Activated T-cell treated with anti-CD3 and anti-CD28 coated beads for 4 hours (primary cell): ENCODE data around the gene TTC28.

Experiments used
- DNase-seq: peaks from one replicate; pipeline ENCODE4 v3.0.0-alpha.2; 2020

Gene TTC28

DNA sequence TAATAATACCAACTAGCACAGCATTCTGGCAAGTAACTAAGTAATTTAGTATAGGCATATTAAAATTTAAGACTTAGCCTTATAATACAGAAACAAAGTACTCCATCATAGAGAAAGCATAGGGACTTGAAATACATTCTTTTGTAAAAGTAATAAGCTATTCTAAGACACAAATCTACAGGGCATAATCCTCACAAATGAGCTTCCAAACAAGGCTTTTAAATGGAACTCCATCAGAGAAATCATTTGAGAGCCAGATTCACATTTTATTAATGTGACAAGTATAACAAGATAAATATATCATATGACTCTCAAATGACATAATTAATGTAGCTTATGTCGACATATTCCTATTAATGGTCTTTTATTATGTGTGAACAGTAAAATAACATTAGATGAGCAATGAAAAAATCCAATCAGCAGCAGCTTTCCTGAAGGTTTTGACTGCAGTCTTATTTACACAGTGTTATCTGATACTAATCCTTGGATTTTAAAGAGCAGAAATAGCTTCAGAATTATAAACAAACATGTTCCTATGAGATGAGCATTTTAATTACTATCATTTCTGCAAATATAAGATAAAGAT, 241.4 kb downstream of the TTC28 start:
- no peak for DNase-seq

DNA sequence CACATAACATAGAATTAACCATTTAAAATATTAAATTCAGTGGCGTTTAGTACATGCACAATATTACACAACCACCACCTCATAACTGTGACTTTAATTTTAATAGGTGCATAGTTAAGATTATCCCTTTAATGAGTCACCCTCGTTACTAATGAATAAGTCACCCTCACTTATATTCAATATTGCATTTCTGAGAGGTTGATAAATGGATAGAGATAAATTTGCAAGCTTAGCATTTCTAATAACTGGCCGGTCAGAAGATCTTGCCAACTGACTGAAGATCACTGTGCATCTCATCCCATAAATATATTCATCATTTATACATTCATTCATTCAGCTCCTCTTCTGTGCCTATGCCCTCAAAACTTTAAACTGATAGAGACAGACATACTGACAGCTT, 243.7 kb downstream of the TTC28 start:
- no peak for DNase-seq

DNA sequence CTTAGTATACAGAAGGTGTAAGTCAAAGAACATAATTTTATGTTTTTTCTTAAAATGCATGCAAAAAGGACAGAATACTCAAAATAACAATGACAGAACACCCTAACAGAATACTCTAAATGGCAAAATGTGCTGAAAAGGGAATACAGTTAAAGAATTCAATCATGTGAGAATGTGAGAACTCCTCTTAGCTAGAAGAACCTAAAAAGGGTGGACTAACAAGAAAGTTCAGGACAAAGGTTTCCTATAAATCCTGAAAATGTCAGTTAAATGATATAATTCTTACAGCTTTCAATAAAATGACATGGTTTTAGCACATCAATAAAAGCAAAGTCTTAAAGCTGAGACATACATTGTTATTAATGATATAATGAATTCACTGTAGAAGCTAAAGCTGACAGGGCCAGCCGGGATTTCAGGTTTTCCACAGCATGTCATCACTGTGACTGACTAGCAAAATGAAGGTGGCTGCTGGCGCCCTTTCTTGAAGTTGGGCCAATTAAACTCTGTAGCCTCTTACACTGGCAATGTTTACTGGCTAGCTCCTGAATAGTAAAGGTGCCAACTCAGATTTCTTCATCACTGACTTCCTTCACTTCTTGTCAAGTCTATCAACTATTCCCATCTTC, 244.4 kb downstream of the TTC28 start:
- no peak for DNase-seq

DNA sequence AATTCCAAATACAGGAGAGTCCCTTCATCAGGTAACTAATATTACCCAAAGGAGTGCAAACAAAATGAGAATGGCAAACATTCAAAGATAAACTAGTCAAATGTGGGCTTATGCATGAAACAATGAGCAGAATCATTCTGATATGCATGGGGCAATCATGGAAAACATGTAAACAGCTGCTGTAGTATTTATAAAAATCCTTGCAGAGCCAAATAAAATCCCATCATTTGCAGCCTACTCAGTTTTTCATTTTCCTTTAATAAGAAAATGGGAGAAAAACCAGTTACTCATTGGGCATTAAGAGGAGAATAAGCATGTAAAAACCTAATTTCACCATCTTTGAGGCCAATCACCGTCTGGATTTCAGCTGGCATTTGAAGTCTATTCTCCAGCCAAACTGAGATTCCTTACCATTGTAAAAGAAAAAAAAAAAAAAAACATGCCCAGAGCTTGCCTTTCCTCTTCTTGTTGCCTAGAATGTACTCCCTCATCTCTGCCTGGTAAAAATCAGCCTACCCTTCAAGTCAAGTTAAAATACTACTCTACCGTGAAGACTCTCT, 249.1 kb downstream of the TTC28 start:
- DNase-seq = no peak

DNA sequence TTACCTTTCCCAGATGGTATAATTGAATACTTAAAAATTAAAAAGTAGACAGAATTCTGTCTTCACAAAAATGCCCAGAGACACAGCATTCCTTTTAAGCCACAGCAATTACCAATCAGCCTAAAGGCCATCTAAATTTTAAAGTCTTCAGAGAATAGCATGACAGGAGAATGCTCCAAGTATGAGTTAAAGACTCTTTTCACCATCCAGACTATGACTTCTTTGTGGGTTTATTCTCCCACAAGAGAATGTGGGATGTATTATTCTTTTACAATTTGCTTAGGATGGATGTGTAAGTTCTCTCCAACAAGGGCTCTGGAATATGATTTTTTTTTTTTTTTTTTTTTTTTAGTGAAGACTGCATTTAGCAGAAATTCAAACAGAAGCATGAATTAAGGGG, 249.9 kb downstream of the TTC28 start:
- no peak for DNase-seq

DNA sequence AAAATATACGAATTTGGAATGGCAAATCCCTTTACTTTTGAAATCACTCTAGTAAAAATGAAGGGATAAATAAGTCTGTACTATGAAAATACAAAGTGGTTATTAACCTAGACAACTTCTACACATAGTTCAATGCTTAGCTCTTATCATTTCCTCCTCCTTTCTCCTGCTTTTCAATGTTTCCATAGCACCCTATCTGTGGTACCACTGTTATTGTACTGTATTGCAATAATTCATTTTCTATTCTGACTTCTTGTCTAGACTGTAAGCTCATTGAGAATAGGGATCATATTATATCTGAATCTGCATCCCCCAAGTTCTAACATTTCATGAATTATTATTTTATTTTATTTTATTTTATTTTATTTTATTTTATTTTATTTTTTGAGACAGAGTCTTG, 251.4 kb downstream of the TTC28 start:
- no peak for DNase-seq

DNA sequence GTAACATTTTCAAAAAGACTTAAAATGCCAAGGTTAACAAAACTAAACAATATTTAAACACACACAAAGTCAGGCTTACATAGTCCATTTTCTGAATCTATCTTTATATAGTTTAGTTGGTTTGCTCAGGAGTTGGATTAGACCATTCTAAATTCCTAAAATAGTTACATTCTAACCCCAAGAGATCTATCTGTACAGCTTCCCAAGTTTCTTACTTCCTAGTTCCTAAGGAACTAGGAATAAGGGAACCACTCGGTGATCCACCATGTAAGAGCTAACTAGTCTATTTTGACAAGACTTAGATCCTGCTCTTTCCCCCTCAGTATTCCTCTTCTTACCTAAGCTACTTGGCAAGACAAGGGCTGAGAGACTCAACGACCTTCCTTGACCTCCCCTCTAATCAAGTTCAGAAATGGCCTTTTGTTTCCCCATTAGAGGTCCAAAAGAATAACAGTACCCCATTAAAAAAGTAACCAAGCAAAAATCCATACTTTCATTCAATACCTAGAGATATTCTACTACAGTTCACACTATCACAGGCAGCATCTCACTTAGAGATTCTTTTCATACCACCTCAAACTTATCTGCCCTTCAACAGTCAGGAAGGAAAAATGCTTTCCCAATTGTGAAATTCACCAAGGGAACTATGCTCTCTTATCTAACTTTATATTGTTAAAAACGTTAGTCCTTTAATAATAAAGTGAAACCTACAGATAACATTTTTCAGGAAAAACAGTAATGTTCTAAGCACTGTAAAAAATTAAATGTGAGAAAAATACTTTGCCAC, 253.1 kb downstream of the TTC28 start:
- no peak for DNase-seq

DNA sequence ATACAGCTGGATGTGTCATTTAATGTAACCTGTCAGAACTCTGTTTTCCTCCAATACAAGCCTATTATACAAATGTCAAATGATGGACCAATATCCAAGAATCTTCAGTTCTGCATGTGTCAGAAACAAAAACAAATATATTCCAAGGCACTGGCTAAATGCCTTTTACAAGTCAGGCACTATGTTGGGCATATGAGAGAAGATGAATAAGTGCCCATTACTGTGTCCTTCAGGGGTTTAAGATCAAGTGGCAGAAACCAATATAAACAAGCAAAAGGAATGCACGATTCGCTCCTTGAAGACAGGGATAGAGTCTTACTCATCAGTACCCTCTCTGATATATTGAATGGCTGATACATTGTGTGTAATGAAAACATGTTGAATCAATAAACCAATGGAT, 254.4 kb downstream of the TTC28 start:
- DNase-seq = no peak

DNA sequence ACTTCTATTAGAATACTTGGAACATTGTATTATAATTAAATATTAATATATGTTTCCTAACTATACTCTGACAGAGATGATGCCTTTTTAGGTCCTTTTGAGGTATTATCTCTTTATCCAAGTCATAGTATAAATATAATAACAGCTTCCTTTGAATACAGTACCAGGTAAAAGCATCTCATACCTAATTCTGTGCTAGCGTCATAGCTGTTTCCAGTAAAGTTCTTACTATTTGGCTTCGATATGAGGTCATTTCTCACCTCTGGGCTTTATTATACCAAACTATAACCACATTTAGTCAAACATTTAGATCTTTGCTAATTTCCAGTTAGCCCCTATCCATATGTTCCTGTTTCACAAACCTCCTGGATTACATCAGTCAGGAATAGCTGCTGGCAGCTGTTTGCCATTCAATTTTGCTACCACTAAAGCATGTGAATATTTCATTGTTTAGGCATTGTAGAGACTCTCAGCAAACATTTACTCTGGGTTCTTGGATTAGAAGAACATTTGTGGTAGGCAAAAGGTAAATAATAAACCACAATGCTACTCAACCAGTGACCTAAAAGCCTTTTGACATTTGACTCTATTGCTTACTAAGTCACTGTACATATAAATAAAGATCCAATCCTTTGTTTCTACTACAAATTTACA, 255.1 kb downstream of the TTC28 start:
- no peak for DNase-seq

DNA sequence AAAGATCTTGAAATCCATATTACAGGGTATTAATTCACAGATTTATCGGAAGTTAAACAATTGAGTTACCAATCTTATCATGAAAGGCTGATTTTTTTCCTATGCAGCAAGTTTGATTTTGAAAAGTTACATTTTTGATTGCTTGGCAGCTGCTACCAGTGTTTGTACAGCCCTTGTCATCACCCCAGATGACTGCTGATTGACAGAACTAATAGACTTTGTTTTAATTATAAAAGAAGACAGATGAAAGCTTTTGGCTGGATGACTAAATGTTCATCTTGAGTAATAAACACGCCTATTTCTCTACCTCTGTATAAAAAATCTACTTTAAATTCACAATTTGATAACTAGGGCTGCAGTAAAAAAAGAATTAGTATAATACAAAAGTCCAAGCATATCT, 259.7 kb downstream of the TTC28 start:
- no peak for DNase-seq

DNA sequence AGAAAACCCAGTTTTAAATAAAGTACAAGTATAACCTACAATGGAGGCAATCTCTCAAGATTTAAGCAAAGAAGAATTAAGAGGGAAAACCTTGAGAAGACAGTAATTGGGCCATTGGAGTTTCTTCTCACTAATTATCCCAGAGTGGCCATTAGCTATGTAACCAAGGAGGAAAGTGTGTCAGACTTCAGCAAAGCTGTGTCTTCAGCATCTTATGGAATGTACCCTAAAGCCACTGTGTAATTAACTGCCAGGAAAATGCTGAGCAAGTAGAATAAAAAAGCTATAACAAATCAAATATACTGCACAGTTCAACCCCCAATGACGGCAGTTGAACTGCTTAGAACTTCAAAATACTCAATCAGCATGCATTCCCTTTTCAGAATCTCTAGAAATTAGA, 261.6 kb downstream of the TTC28 start:
- DNase-seq = no peak

DNA sequence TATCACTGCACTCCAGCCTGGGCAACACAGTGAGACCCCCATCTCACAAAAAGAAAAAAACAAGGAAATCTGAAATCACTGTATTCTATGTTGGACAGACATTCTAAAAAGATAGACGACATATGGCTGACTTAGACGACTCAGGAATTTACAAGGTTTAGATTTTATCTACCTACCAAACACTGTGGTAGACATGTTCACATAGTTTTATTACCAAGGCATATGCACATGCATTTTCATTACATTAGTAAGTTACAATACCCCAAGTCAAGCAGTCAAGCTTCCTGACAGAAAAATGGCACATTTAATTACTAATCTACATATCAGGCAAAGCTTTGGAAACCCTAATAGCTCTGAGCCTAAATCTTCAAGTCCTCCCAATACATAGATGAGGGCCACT, 262.2 kb downstream of the TTC28 start:
- no peak for DNase-seq

DNA sequence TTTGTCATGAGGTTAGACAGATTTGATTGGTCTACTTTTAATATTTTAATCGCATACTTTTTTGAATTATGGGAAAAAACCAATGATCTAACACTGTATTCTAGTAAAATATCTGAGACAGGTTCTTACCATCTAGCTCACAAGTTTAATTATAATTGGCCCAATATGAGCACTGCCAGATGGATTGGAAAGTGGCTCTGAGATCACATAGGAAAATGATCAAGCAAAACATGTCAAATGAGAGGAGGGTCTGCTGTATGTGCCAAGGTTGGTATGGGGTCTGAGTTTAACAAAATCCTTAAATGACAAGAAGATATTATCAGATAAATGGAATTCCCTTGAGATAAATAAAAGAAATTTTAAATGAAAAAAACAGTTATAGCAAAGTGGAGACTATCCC, 264.7 kb downstream of the TTC28 start:
- no peak for DNase-seq

DNA sequence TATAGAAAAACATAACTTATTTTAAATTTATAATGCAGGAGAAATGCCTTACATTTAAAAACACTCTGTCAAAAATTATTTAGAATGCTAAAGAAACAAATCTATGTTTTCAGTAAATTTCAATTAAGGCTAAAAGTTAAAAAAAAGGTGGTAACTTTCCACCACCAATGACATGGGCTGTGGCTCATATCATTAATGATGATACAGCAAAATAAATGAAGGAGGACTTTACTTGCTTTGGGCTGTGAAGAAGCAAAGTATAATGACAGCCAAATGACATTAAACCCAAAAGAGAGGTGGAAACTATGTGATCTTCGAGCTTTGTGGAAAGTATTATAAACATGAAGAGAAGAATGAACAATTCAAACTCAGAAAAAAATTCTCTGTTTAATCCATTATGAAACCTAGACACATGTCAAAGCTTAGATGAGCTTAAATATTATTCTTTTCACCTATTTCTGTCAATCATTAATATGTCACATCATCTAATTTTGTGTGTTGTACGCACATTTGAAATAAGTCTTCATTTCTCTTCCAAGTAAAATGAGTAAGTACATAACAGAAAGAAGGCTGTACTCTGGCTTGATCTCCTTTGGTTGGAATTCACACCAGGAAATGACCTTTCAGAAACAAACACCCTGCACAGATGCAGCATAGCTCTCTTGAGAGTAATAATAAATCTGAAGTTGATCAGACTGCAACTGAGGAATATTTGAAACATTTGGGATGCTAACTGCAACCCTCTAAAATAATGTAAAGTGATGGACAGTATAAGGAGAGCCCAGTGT, 265.8 kb downstream of the TTC28 start:
- no peak for DNase-seq

DNA sequence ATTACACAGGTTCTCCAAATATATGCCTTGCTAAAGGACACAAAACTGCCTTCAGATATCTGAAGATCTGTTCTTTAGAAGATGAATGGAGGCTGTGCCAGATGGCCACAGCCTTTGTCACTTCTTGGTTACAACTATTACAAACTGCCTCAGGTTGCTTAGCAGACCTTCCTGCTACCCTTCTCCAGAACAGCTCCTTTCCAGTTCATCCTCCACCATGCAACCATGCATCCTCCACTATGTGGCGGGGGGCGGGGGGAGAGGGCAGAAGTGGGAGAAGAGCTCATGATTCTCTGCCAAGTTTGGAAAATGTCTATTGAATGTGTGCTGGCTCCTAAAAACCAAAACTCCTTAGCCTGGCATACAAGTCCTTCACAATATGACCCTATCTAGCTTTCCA, 267.5 kb downstream of the TTC28 start:
- no peak for DNase-seq

DNA sequence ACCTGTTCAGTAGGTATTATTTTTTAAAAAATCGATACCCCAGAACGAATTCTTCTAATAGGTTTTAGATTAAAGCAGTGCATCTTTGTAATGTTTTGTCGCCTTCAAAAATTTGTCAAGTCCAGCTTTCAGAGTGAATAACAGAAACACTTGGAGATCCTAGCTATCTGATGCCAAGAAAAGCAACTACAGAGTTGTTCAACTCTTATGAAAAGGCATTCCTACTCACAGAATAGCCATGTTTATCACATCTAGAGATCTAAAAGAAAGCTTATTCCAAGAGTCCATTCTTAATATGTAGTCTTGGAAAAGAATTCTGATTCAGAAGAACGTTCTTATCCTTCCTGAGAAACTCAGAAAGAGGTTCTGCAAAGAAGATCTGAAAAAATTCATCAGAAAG, 268.5 kb downstream of the TTC28 start:
- DNase-seq = no peak

DNA sequence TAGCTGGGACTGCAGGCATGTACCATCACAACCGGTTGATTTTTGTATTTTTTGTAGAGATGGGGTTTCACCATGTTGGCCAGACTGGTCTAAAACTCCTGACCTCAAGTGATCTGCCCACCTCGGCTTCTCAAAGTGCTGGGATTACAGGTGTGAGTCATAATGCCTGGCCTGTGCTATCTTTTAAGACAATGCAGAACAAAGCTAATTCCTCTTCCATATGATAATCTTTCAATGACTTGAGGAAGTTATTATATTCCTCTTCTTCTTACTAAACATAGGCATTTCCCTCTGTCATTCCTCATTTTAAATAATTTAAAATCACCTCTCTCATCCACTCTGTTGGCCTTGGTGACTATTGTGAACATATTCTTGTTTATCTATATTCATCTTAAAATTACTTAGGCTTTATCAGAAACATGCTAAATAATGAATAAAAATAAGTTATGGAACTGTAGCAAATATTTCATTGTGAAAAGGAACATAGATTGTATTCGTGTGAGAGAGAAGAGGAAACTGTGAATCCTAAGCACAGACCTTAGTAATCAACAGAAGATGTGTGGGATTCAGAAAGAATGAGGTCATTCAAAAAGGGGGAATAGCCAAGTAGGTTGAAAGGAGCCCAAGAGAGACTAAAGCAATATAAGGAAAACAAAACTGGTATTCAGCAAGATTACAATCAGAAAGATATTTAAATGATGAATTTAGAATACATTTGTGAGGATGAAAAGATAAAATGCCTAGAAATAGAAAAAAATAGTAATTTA, 269.4 kb downstream of the TTC28 start:
- DNase-seq = no peak

DNA sequence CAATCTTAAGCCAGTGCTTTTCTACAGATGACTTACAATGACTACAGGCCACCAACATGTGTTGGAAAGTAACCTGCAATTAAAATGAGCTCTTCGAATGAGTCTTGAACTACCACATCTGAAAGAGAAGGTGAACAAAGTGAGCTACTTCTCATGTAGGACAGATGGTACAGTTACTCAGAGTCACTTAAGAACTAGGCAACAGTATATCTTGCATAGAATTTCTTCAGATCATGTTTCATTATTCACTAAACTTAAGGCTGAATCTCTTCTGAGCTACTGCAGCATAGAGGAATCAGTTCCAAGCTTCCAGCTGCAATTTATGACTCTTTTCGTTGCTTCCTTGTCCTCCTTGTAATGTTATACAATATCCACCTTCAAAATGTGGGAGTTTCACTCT, 270.9 kb downstream of the TTC28 start:
- DNase-seq = no peak

DNA sequence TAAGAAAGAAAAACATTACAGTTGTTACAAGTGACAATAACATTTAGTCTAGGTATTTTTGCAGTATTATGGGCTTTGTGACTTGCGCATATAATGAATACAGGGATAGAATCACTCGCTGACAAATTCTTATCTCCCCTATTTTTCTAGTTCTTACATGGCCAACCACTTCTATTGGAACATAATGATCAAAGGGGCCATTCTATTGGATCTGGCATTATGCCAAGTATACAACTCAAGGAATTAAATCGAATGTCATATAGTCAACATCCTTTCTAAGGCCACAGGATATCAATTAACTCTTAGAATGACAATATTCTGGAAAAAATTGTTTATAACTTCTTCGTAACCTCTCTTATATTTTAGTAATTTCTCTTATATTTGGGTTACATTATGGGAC, 272.0 kb downstream of the TTC28 start:
- DNase-seq = no peak

DNA sequence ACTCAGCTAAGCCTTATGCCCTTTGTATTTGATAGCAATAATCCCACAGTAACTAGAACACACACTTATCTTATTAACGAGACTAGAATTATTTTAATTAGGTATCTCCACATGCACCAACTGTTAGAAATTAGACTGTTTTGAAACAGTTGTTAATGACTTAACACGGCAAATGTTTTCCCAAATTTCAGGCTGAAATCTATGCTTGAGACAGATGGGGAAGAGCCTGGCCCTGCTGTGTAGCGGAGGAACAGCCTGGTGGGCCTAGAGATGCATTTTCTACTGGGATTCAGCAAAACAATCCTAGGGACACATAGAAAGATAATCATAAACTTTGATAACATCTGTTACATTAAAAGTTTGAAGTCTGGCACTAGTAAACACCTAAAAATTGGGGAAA, 273.4 kb downstream of the TTC28 start:
- DNase-seq = no peak

DNA sequence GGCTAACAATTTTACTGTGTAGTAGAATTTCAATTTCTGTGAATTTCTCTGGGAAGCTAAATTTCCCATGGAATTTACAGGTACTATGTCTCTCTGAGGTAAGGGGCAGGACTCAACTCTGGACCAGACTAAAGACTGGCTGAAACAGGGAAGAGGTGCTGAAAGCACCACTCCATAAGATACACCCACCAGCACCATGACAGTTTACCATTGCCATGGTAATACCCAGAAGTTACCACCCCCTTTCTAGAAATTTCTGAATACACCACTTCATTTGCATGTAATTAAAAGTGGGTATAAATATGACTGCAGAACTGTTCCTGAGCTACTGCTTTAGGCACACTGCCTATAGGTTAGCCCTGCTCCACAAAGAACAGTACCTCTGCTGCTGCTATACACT, 274.1 kb downstream of the TTC28 start:
- DNase-seq = no peak

DNA sequence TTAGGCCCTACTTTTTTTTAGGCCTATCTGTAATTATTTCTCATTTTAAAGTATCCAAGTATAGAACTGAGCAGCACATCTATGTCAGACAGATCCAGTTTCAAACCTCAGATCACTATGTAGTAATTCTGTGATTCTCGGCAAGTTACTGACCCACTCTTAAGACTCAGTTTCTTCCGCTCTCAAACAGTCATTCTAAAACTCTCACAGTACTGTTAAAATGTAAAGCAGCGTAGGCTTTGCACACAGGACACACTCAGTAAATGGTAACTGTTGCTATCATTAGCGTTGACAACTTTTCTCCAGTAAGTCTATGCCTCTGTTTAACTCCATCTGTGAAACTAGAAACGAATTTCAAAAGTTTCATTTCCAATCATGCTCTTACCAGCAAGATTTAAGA, 277.1 kb downstream of the TTC28 start:
- DNase-seq = no peak
